Panc1 (cell line): Measurements from ENCODE around the gene ATXN7L1. TPM values are rescaled to one million over a fixed set of nuclear protein-coding genes. Genes with fewer than 3 reads are reported as not detected.
A peak's percentile ranks its signal among the peaks of the same experiment; 100 is the strongest.

Experiments
- ATAC-seq: fragments of 200-7000 bp; cut with Tn5 transposase; 2 replicates; pipeline ENCODE4 v1.9.1; 2020; ENCODE audit warnings: mild to moderate bottlenecking, moderate library complexity
- BruUV-seq: library from RNA; stranded (reverse); fragments of 400-500 nt; replicated peaks from 2 replicates; lab custom pipeline; 2021; lab: Mats Ljungman, UMichigan
- CTCF ChIA-PET: fragments of 300-600 bp; sonication (Branson Sonifier 250); formaldehyde crosslinking; loops from one replicate; lab custom pipeline; 2022; ENCODE audit warnings: antibody characterized with exemption; lab: Charles Lee
- POLR2A ChIA-PET: fragments of 300-600 bp; sonication (Branson Sonifier 250); formaldehyde crosslinking; loops from one replicate; lab custom pipeline; 2022; ENCODE audit warnings: antibody characterized with exemption; lab: Charles Lee
- DNase-seq: peaks from one replicate; pipeline ENCODE4 v3.0.0-alpha.2; 2010; ENCODE audit warnings: low read depth, low spot score
- H3K27ac ChIP-seq: 2 replicates; pipeline ENCODE4 v1.5.1; 2011; ENCODE audit warnings: mild to moderate bottlenecking, low read length, inconsistent platforms
- H3K27me3 ChIP-seq: fragments of 200-500 bp; sonication (Bioruptor generic); 2 replicates; pipeline ENCODE4 v1.6.0; 2014; ENCODE audit warnings: low read length, inconsistent platforms; ENCODE audit not compliant: control insufficient read depth, insufficient read depth
- H3K36me3 ChIP-seq: fragments of 200-500 bp; sonication (Bioruptor generic); 2 replicates; pipeline ENCODE4 v1.5.1; 2014; ENCODE audit warnings: inconsistent platforms, mild to moderate bottlenecking, low read length, moderate library complexity; ENCODE audit not compliant: control insufficient read depth, insufficient read depth
- H3K4me1 ChIP-seq: 2 replicates; pipeline ENCODE4 v1.5.1; 2011; ENCODE audit warnings: inconsistent platforms, mild to moderate bottlenecking, low read length, moderate library complexity; ENCODE audit not compliant: control insufficient read depth, insufficient read depth
- H3K4me3 ChIP-seq, 2 experiments: 2 replicates each; pipeline ENCODE4 v1.5.1; 2011 to 2012; ENCODE audit warnings: low read depth in 2 of 2, low read length in 2 of 2, mild to moderate bottlenecking in 2 of 2, inconsistent platforms in 1 of 2, moderate library complexity in 1 of 2
- H3K9me3 ChIP-seq: fragments of 200-500 bp; sonication (Bioruptor generic); 2 replicates; pipeline ENCODE4 v1.5.1; 2014; ENCODE audit warnings: low read depth, mild to moderate bottlenecking, inconsistent platforms, low read length, moderate library complexity; ENCODE audit not compliant: control insufficient read depth, insufficient read depth
- POLR2AphosphoS5 ChIP-seq: IDR thresholded peaks from 2 replicates; pipeline ENCODE4 v1.6.1; 2012; ENCODE audit warnings: mild to moderate bottlenecking, low read depth, low read length, moderate library complexity
- REST ChIP-seq, 2 experiments: IDR thresholded peaks; 2 replicates each; pipeline ENCODE4 v1.6.1; 2011 to 2012; ENCODE audit warnings: low read depth in 2 of 2, control low read depth in 1 of 2, low read length in 1 of 2, mild to moderate bottlenecking in 1 of 2, moderate library complexity in 1 of 2; ENCODE audit not compliant: insufficient read depth in 1 of 2
- SIN3A ChIP-seq: IDR thresholded peaks from 2 replicates; pipeline ENCODE4 v1.6.1; 2012; ENCODE audit warnings: low read depth, mild to moderate bottlenecking, low read length, moderate library complexity, borderline replicate concordance; ENCODE audit not compliant: insufficient read depth
- TCF7L2 ChIP-seq: IDR thresholded peaks from 2 replicates; pipeline ENCODE4 v1.6.1; 2011; ENCODE audit warnings: mild to moderate bottlenecking, low read depth, low read length, inconsistent platforms
- in situ Hi-C: cut with HindIII; loops from 2 replicates; pipeline ENCODE4 v1.10.0; 2016; ENCODE audit warnings: low sequenced_read_pairs, low pct_unique_long_range_greater_than_20kb
- intact Hi-C: fragments of 100-400 bp; cut with micrococcal nuclease; formaldehyde crosslinking; loops from one replicate; pipeline ENCODE4 v1.10.0; 2022; ENCODE audit not compliant: unreplicated experiment
- total RNA-seq: library from RNA; stranded (reverse); gene quantifications from one replicate; pipeline ENCODE4 v1.2.1, GENCODE V29; 2021; ENCODE audit not compliant: unreplicated experiment
- TF ChIP-seq, protein P1 (sequence below): fragments of 450-650 bp; IDR thresholded peaks from 2 replicates; pipeline ENCODE4 v1.5.1; 2017; ENCODE audit warnings: mild to moderate bottlenecking

The ATXN7L1 gene
- total RNA-seq, 1 experiment from 2014 or later = 10.8 TPM

- DNase-seq (no peak), ATAC-seq (no peak)
- no peak for TF ChIP-seq REST (IDR thresholded peaks at IDR 0.05; ENCODE audit: insufficient read depth in 1 of 2, low read depth in 2 of 2, low read length in 1 of 2)
- TF ChIP-seq SIN3A = no peak
- TF ChIP-seq, protein P1, sequence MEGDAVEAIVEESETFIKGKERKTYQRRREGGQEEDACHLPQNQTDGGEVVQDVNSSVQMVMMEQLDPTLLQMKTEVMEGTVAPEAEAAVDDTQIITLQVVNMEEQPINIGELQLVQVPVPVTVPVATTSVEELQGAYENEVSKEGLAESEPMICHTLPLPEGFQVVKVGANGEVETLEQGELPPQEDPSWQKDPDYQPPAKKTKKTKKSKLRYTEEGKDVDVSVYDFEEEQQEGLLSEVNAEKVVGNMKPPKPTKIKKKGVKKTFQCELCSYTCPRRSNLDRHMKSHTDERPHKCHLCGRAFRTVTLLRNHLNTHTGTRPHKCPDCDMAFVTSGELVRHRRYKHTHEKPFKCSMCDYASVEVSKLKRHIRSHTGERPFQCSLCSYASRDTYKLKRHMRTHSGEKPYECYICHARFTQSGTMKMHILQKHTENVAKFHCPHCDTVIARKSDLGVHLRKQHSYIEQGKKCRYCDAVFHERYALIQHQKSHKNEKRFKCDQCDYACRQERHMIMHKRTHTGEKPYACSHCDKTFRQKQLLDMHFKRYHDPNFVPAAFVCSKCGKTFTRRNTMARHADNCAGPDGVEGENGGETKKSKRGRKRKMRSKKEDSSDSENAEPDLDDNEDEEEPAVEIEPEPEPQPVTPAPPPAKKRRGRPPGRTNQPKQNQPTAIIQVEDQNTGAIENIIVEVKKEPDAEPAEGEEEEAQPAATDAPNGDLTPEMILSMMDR = no peak
- TF ChIP-seq POLR2AphosphoS5 = no peak
- no TSS peak for BruUV-seq
- Histone ChIP-seq H3K27me3 (no peaks in the 10 kb centered on the region), H3K4me3 (no peak overlapping the region), H3K4me1 (peaks cover 18% of the 10 kb centered on the region), H3K9me3 (no peaks in the 10 kb centered on the region), H3K27ac (no peak overlapping the region), H3K36me3 (no peaks in the 10 kb centered on the region)
- CTCF ChIA-PET = no interaction called here
- POLR2A ChIA-PET = no interaction called here
- in situ Hi-C loops = no loop called here
- intact Hi-C loops = no loop called here
Measured at GRCh38 chr7:105796365-105796764, 80.0 kb downstream of the ATXN7L1 start.

DNA sequence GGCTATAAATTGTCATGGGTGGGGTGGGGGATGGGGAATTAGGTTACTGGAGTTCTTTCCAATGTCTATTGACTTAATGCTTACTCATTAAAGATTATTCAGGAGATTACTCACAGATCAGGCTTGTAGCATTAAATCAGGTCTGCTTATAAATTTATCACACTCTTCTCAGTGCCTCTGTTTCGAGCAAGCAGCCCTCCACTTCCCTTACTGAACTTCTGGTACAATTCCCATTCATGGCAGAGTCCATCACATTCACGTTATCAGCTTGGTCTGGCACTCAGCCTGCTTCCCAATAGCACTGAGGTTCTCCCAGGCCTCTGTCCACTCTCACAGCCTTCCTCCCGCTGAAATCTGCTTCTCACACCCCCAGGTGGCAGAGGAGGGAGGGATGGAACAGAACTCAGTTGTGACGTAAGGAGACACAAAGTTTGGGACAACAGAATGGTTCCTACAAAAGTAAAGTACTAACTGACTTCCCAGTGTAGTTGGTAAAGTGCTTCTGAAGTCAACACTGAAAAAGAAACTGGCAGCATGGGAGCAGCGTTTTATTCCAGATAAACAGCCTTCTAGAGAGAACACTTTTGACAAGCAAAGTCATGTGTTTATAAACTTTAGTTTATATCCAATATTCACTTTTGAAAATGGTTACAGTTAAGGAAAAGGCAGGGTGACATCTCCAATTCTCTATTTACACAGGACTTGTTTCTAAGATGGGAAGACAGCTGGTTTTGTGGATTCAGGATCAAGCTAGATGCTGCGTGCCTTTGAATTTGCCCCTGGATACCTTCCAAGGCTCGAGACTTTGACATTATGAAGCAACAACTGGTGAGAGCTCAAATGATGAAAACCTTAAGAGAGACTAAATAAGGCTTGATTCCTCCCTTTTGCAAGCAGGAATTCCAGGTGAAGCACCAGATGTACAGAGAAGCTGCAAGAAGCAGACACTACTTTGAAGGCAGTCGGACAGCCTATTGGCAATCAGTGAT lies 81.4 kb downstream of the ATXN7L1 start:
- DNase-seq = no peak

More for the DNA sequence above, 81.4 kb downstream of the ATXN7L1 start:
- H3K36me3 ChIP-seq = no peaks in the 10 kb centered on the region
- intact Hi-C loops = no loop called here
- no peak overlapping the region for H3K4me3 ChIP-seq
- peak overlapping the region; percentile 57; the same call in 1 of the 2 replicates for H3K27ac ChIP-seq
- ChIA-PET CTCF (no interaction called here), POLR2A (no interaction called here)
- BruUV-seq = no TSS peak
- in situ Hi-C loops = no loop called here
- TF ChIP-seq TCF7L2 (no peak), POLR2AphosphoS5 (no peak), REST (IDR thresholded peaks at IDR 0.05; ENCODE audit: insufficient read depth in 1 of 2, low read depth in 2 of 2, low read length in 1 of 2) (no peak)
- TF ChIP-seq, protein P1 = no peak
- peaks cover 21% of the 10 kb centered on the region for H3K4me1 ChIP-seq
- no peaks in the 10 kb centered on the region for H3K27me3 ChIP-seq
- no peaks in the 10 kb centered on the region for H3K9me3 ChIP-seq
- ATAC-seq = peak; percentile 41
